Activated naive CD4-positive, alpha-beta T cell (primary cell): Measurements from ENCODE around the gene COL6A2.
"Not testable (repeated sequence)": the region's sequence is repeated elsewhere in the genome, so short reads cannot be mapped to it uniquely, and the experiment has no call there.

Source experiments
- DNase-seq, 4 experiments: peaks; one replicate each; lab custom pipeline; 2025; lab: John Stamatoyannopoulos, UW

Gene COL6A2

DNA sequence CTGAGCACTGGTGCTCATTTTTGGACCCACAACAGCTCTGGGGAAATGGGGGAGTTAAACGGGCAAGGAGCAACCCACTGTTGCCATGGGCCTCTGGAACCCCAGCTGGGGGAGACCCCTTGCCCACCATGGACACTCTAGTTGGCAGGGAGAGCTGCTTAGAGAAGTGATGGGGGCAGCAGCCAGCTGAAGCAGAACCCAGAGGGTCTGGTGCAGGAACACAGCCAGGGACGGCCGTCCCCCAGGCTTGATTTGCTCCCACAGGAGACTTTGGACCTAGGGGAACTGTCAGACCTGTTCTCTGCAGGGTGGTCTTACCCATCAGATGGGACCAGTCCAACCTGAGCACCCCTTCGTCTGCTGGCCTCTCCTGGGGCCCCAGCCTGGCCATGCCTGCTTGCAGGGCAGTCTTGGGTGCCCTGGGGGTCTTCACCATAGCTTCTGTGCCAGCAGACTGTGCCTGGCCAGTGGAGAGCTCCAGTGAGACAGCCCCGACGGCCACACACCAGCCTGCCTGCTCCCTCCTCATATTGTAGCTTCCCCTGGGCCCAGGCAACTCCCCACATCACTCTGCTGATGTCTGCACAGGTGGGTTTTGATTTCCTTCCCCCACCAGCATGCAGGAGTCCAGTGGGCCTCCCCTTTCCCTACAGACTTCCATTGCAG, 75.1 kb downstream of the COL6A2 start:
- no peak for DNase-seq

DNA sequence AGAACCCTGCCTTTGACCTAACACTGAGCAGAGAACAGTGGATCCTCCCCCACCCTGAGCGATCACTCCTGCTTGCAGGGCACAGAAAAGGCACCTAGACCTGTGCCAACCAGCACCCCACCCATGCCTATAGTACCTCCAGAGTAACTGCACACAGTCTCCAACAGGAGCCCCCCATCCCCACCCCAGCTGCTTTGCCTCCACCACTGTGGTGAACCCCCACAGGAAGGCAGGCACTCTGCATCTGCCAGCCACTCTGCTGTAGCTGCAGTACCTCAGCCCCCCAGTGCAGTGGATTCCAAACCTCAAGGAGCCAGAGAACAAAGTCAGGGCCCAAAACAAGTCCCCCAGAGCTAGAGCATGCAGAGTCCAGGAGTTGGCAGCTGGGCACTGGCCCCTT, 75.7 kb downstream of the COL6A2 start:
- DNase-seq = no peak

DNA sequence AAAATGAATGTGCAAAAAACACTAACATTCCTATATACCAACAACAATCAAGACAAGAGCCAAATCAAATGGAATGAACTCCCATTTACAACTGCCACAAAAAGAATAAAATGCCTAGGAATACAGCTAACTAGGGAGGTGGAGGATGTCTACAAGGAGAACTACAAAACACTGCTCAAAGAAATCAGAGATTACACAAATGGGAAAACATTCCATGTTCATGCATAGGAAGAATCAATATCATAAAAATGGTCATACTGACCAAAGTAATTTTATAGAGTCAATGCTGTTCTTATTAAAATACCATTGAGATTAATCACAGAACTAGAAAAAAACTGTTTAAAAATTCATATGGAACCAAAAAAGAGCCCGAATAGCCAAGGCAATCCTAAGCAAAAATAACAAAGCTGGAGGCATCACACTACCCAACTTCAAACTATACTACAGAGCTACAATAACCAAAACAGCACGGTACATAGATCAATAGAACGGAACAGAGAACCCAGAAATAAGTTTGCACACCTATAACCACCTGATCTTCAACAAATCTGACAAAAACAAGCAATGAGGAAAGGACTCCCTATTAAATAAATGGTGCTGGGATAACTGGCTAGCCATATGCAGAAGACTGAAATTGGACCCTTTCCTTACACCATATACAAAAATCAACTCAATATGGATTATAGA, 78.7 kb downstream of the COL6A2 start:
- not testable (repeated sequence) for DNase-seq

DNA sequence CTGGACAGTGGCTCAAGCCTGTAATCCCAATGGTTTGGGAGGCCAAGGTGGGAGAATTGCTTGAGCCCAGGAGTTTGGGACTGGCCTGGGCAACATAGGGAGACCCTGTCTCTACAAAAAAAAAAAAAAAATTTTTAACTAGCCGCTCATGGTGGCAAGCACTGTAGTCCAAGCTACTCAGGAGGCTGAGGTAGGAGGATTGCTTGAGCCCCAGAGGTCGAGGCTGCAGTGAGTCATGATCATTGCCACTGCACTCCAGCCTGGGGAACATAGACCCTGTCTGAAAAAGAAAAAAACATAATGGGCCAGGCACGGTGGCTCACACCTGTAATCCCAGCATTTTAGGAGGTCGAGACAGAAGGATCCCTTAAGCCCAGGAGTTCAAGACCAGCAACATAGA, 81.0 kb downstream of the COL6A2 start:
- DNase-seq = no peak
